ENCODE results near the gene C3orf20.

C3orf20 gene

GRCh38 chr3:14674841-14675240 lies at the start of gene C3orf20:
C3orf20 (plus strand) TSS chr3:14675141; CDS start chr3:14682714, 7,573 bp downstream.
- Mint-ChIP-seq H3K27me3 (no peaks in the 10 kb centered on the region), H3K9me3 (no peaks in the 10 kb centered on the region), H3K4me1 (ENCODE audit: low read depth) (no peaks in the 10 kb centered on the region)

GRCh38 chr3:14625443-14625842 lies 49.5 kb upstream of the C3orf20 start:
- Mint-ChIP-seq H3K27ac (no peak overlapping the region), H3K4me1 (ENCODE audit: low read depth) (no peaks in the 10 kb centered on the region), H3K9me3 (no peaks in the 10 kb centered on the region), H3K36me3 (ENCODE audit: low read depth) (no peaks in the 10 kb centered on the region), H3K27me3 (peaks cover 19% of the 10 kb centered on the region), H3K4me3 (no peak overlapping the region)
- DNase-seq, result no peak

More at GRCh38 chr3:14674841-14675240, at the start of gene C3orf20:
- Mint-ChIP-seq H3K27ac (no peak within 1 kb of the TSS), H3K4me3 (no peak within 1 kb of the TSS), H3K36me3 (ENCODE audit: low read depth) (peaks cover 46% of the 10 kb centered on the region)
- no peak for DNase-seq

GRCh38 chr3:14627815-14628214 lies 47.1 kb upstream of the C3orf20 start:
- Mint-ChIP-seq H3K4me3 (no peak overlapping the region), H3K4me1 (ENCODE audit: low read depth) (no peaks in the 10 kb centered on the region), H3K27me3 (peaks cover 19% of the 10 kb centered on the region), H3K36me3 (ENCODE audit: low read depth) (no peaks in the 10 kb centered on the region), H3K27ac (no peak overlapping the region), H3K9me3 (no peaks in the 10 kb centered on the region)
- DNase-seq, result no peak

- no peaks in the 10 kb centered on the region for H3K9me3 Mint-ChIP-seq
- H3K4me1 Mint-ChIP-seq (ENCODE audit: low read depth), result no peaks in the 10 kb centered on the region
- H3K27ac Mint-ChIP-seq, result no peak overlapping the region
- peaks cover 19% of the 10 kb centered on the region for H3K27me3 Mint-ChIP-seq
- no peak for DNase-seq
- no peak overlapping the region for H3K4me3 Mint-ChIP-seq
- H3K36me3 Mint-ChIP-seq (ENCODE audit: low read depth), result no peaks in the 10 kb centered on the region
Measured at GRCh38 chr3:14628406-14628805, 46.5 kb upstream of the C3orf20 start.

GRCh38 chr3:14630404-14631100 lies 44.4 kb upstream of the C3orf20 start:
- H3K4me3 Mint-ChIP-seq, result no peak overlapping the region
- H3K27me3 Mint-ChIP-seq, result peaks cover 29% of the 10 kb centered on the region
- DNase-seq, result no peak
- H3K27ac Mint-ChIP-seq, result no peak overlapping the region
- no peaks in the 10 kb centered on the region for H3K4me1 Mint-ChIP-seq (ENCODE audit: low read depth)
- H3K9me3 Mint-ChIP-seq, result no peaks in the 10 kb centered on the region
- H3K36me3 Mint-ChIP-seq (ENCODE audit: low read depth), result no peaks in the 10 kb centered on the region

- Mint-ChIP-seq H3K4me3 (no peak overlapping the region), H3K27me3 (peaks cover 31% of the 10 kb centered on the region), H3K9me3 (no peaks in the 10 kb centered on the region), H3K27ac (no peak overlapping the region), H3K4me1 (ENCODE audit: low read depth) (no peaks in the 10 kb centered on the region), H3K36me3 (ENCODE audit: low read depth) (no peaks in the 10 kb centered on the region)
- DNase-seq, result no peak
Measured at GRCh38 chr3:14631101-14631497, 43.8 kb upstream of the C3orf20 start.

- Mint-ChIP-seq H3K4me1 (ENCODE audit: low read depth) (no peaks in the 10 kb centered on the region), H3K4me3 (no peak overlapping the region), H3K36me3 (ENCODE audit: low read depth) (no peaks in the 10 kb centered on the region), H3K9me3 (no peaks in the 10 kb centered on the region), H3K27me3 (peaks cover 38% of the 10 kb centered on the region), H3K27ac (no peak overlapping the region)
- DNase-seq, result no peak
Measured at GRCh38 chr3:14631687-14632441, 43.1 kb upstream of the C3orf20 start.

- no peak overlapping the region for H3K27ac Mint-ChIP-seq
- H3K36me3 Mint-ChIP-seq (ENCODE audit: low read depth), result no peaks in the 10 kb centered on the region
- no peak for DNase-seq
- H3K4me1 Mint-ChIP-seq (ENCODE audit: low read depth), result no peaks in the 10 kb centered on the region
- H3K27me3 Mint-ChIP-seq, result peaks cover 40% of the 10 kb centered on the region
- no peak overlapping the region for H3K4me3 Mint-ChIP-seq
- no peaks in the 10 kb centered on the region for H3K9me3 Mint-ChIP-seq
Measured at GRCh38 chr3:14632442-14632930, 42.5 kb upstream of the C3orf20 start.

- Mint-ChIP-seq H3K4me3 (no peak overlapping the region), H3K36me3 (ENCODE audit: low read depth) (no peaks in the 10 kb centered on the region), H3K27me3 (peaks cover 42% of the 10 kb centered on the region), H3K27ac (no peak overlapping the region), H3K4me1 (ENCODE audit: low read depth) (no peaks in the 10 kb centered on the region), H3K9me3 (no peaks in the 10 kb centered on the region)
- no peak for DNase-seq
Measured at GRCh38 chr3:14633417-14633816, 41.5 kb upstream of the C3orf20 start.

GRCh38 chr3:14633819-14634424 lies 41.0 kb upstream of the C3orf20 start:
- Mint-ChIP-seq H3K9me3 (no peaks in the 10 kb centered on the region), H3K27ac (no peak overlapping the region), H3K4me3 (no peak overlapping the region), H3K4me1 (ENCODE audit: low read depth) (no peaks in the 10 kb centered on the region), H3K27me3 (peaks cover 47% of the 10 kb centered on the region), H3K36me3 (ENCODE audit: low read depth) (no peaks in the 10 kb centered on the region)
- DNase-seq, result peak; percentile 63

GRCh38 chr3:14634763-14635400 lies 40.1 kb upstream of the C3orf20 start:
- Mint-ChIP-seq H3K4me1 (ENCODE audit: low read depth) (no peaks in the 10 kb centered on the region), H3K27ac (no peak overlapping the region), H3K9me3 (no peaks in the 10 kb centered on the region), H3K4me3 (no peak overlapping the region), H3K27me3 (peaks cover 53% of the 10 kb centered on the region), H3K36me3 (ENCODE audit: low read depth) (no peaks in the 10 kb centered on the region)
- DNase-seq, result no peak

GRCh38 chr3:14636496-14637087 lies 38.3 kb upstream of the C3orf20 start:
- H3K27ac Mint-ChIP-seq, result no peak overlapping the region
- H3K36me3 Mint-ChIP-seq (ENCODE audit: low read depth), result no peaks in the 10 kb centered on the region
- H3K4me1 Mint-ChIP-seq (ENCODE audit: low read depth), result no peaks in the 10 kb centered on the region
- H3K9me3 Mint-ChIP-seq, result no peaks in the 10 kb centered on the region
- DNase-seq, result no peak
- H3K27me3 Mint-ChIP-seq, result peaks cover 57% of the 10 kb centered on the region
- no peak overlapping the region for H3K4me3 Mint-ChIP-seq

- H3K4me3 Mint-ChIP-seq, result no peak overlapping the region
- peaks cover 49% of the 10 kb centered on the region for H3K27me3 Mint-ChIP-seq
Measured at GRCh38 chr3:14640157-14640562, 34.8 kb upstream of the C3orf20 start.

GRCh38 chr3:14640734-14641133 lies 34.2 kb upstream of the C3orf20 start:
- Mint-ChIP-seq H3K36me3 (ENCODE audit: low read depth) (no peaks in the 10 kb centered on the region), H3K9me3 (no peaks in the 10 kb centered on the region), H3K27me3 (peaks cover 44% of the 10 kb centered on the region), H3K4me3 (no peak overlapping the region), H3K4me1 (ENCODE audit: low read depth) (no peaks in the 10 kb centered on the region), H3K27ac (no peak overlapping the region)
- no peak for DNase-seq

More at GRCh38 chr3:14640157-14640562, 34.8 kb upstream of the C3orf20 start:
- Mint-ChIP-seq H3K9me3 (no peaks in the 10 kb centered on the region), H3K36me3 (ENCODE audit: low read depth) (no peaks in the 10 kb centered on the region), H3K27ac (no peak overlapping the region), H3K4me1 (ENCODE audit: low read depth) (no peaks in the 10 kb centered on the region)
- no peak for DNase-seq

Data from activated T-cell treated with anti-CD3 and anti-CD28 coated beads, Interleukin-2, amount 50 U/mL, for 24 hours (primary cell).